Stimulated activated CD8-positive, alpha-beta memory T cell treated with anti-CD3 and anti-CD28 coated beads, Interleukin-15, amount 100 ng/mL, for 4 hours (primary cell): ENCODE results near the gene WASHC2C.
"Not testable (repeated sequence)": the region's sequence is repeated elsewhere in the genome, so short reads cannot be mapped to it uniquely, and the experiment has no call there.

ENCODE experiments used
- DNase-seq, 2 donors: peaks; one replicate each; pipeline ENCODE4 v3.0.0-alpha.2; 2020; ENCODE audit warnings: low read depth in 2 of 2

The WASHC2C gene

DNA sequence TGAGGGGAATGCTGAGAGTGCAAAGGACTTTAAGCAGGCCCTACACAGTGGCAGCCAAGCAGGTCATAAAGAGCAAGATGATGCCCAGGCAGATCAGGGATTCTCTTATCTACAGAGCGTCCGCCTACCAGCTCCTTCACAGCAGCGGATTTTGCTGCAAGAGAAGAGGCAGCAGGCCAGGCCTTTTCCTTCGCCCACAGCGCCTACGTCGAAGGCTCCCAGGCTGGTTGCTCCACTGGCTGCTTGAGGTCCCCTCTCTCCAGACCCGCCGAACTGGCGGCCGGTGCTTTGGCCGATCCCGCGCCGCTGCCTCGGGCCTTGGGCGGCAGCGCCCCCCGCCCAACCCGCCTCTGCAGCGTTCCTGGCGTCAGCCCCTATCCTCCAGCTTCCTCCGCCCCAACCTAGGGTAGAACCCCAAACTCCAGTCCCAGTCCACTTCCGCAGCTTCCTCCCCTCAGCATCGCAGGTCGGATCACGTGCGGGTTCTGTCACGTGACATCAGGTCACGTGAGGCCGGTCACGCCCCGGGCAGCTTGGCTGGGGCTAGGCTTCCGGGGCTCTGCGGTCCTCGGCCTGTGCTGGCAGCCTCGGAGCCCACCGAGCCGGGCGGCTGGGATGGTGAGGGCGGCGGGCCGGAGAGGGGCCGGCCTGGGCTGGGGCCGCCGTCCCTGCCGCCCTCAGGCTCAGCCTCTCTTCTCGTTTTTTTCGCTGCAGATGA is at the start of gene WASHC2C:
Gene WASHC2C, plus strand, starts transcription at position 564 of the 718 bp plus-strand sequence. Its CDS starts 52 bp downstream, at position 616.
- DNase-seq, result peak; percentile 83 to 90

DNA sequence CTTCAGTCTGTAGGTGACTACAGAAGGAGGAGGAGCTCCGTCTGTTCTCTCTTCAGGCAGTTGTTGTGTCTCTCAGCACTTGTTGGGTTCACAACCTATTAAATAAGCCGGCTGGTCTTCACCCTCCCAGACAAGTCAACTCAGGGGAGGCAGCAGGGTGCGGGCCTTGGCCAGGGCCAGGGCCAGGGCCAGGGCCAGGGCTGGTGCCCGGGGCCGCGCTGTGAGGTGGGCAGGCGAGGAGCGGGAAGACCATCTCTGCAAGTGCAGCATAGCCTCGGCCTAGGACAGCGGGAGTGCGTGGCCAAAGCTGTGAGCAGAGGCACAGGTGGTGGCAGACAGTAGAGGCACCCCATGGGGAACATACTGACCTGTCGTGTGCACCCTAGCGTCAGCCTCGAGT is 48.6 kb upstream of the WASHC2C start:
- not testable (repeated sequence) for DNase-seq

- DNase-seq, result not testable (repeated sequence)
These were observed 16.8 kb upstream of the WASHC2C start for GRCh38 chr10:45710200-45710796.

DNA sequence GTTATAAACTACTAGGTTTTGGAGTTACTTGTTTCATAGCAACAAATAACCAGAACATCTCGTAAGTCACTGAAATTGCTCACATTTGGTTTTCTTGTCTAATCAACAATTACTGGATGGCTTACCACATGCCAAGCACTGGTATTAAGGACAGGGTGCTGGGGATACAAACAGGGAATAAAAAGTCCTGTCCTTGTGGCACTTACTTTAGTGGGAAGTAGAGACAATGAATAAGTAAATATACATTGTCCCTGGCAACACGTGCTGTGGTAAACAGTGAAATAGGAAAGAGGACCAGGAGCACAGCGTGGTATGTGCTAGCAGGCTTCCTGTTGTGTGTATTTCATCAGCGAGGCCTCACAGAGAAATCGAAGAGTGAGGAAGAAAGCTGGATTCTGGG is 15.8 kb upstream of the WASHC2C start:
- DNase-seq, result not testable (repeated sequence)

DNA sequence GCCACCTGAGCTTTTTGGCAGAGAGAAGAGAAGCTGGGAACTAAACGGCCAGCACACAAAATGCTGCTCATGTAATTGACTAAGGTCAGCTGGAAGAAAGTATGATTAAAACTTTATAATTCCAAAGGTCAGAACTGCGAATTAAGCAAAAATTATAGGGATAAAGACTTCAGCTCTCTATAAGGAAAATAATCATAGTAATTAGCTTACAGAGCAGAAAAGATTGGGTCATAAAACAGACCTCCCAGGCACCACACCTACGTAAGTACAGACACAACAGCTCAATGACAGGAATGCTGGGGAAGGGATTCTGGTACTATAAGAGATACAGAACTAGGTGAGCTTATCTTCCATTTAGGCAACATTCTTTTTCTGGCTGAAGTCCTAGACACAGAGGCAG is 10.0 kb upstream of the WASHC2C start:
- not testable (repeated sequence) for DNase-seq

- DNase-seq, result not testable (repeated sequence)
These were observed 9.4 kb upstream of the WASHC2C start for GRCh38 chr10:45717642-45718041.

GRCh38 chr10:45721503-45721902 is 5.6 kb upstream of the WASHC2C start:
- DNase-seq, result not testable (repeated sequence)

DNA sequence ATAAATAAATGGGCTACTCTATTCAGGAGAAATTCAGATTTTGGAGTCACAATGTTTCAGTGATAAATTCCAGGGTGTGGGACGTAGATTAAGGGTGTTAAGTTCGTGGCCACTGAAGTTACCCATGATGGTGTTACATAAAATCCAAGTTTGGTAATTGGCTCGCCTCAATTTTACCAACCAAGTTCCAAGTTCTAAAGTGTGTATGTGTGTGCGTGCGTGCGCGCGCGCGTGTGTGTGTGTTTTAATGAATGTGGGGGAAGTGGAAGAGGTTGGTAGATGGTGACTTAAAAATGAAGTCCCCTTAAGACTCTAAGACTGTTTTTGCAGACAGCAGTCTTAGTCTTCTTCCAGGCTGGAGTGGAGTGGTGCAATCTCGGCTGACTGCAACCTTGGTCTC is 3.2 kb upstream of the WASHC2C start:
- not testable (repeated sequence) for DNase-seq

DNA sequence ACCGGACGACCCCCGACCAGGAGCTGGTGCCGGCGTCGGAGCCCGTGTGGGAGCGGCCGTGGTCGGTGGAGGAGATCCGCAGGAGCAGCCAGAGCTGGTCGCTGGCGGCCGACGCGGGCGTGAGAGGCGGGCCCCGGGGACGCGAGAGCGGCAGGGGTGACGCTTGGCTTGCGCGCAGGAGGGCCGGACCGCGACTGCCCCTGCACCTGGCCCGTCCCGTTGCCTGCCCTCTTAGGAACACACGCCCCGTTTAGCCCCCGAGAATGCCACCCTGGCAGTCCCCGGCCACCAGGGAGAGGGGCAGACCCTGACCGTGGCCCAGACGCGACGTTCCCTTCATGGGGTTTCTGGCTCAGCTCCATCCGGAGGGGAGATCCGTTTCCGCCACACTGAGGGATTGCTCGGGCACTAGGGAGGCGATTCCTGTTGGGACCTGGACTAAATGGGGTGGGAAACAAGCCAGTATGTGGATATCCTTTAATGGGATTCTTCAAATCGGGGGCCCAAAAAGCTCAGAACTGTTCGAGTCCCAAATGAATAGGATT is 427 bp downstream of the WASHC2C start:
- DNase-seq, result not testable (repeated sequence)

- DNase-seq, result not testable (repeated sequence)
These were observed 7.4 kb downstream of the WASHC2C start for GRCh38 chr10:45734449-45734848.

DNA sequence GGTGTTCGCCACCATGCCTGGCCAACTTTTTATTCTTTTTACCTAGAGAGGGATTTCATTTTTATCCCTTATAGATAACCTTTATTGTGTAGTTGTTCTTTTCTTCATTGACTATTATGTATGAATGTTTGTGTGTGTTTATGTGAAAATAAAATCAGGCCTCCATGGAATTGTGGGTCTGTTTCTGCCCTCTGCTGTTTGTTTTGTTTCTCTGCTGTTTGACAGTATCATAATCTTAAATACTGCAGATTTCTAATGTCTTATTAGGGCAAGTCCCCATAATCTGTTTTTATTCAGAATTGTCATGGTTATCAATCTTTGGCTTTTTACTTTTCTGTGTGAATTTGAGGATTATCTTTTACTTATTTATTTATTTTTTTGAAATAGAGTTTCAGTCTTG is 7.8 kb downstream of the WASHC2C start:
- not testable (repeated sequence) for DNase-seq

DNA sequence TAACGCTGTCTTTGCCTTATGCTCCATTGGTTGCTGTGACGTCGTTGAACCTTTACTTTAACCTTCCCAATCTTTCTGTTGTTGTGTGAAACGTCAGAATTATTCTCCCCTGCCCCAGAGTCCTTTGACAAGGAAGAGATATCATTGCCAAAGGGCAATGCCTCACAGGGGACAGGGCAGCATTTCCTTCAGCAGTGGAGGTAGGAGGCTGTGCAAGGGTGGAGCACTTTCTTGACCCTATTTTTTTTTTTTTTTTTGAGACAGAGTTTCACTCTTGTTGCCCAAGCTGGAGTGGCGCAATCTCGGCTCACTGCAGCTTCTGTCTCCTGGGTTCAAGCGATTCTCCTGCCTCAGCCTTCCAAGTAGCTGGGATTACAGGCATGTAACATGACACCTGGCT is 14.5 kb downstream of the WASHC2C start:
- not testable (repeated sequence) for DNase-seq

DNA sequence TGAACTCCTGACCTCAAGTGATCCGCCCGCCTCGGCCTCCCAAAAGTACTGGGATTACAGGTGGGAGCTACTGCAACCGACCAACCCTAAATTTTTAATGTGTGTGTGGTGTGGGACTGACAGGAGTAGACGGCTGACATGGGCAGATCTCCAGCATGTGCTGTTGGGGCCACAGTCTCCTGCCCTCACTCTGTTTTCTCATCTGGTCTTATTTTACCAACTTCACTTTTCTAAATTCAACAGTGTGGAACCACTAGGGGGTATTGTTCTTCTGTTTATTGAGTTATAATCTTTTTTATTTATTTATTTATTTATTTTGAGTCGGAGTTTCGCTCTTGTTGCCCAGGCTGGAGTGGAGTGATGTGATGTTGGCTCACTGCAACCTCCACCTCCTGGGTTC is 14.9 kb downstream of the WASHC2C start:
- not testable (repeated sequence) for DNase-seq

GRCh38 chr10:45751141-45751540 is 24.1 kb downstream of the WASHC2C start:
- not testable (repeated sequence) for DNase-seq

GRCh38 chr10:45752210-45752609 is 25.1 kb downstream of the WASHC2C start:
- not testable (repeated sequence) for DNase-seq

DNA sequence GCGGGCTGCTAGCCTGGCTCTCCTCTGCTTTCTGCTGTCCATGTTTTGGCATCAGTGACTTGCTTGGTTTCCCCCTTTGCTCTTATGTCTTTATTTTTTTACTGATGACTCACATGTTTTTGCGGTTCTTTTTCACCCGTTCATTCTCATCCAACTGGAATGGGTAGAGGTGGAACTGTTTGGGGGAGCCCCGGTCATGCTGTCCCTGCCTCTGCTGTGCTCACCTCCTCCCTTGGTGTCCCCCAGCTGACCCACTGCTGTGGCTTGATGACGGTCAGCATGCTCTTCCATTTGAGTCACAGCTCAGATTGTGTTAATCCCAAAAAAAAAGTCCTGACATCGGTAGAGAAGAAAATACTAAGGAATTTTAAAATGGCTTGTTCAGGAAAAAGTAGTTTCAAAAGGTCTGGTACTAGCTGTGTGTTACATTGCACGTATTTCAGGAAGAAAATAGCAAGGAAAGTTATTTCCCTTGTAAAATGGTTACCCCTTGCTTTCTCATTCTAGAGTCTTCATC is 27.0 kb downstream of the WASHC2C start:
- DNase-seq, result not testable (repeated sequence)

DNA sequence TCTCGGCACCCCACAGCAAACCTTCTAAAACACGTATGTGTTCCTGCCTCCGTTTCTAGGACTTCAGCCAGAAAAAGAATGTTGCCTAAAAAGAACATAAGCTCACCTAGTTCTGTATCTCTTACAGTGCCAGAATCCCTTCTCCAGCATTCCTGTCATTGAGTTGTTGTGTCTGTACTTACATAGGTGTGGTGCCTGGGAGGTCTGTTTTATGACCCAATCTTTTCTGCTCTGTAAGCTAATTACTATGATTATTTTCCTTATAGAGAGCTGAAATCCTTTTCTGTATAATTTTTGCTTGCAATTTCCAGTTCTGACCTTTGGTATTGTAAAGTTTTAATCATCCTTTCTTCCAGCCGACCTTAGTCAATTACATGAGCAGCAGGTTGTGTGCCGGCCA is 28.0 kb downstream of the WASHC2C start:
- not testable (repeated sequence) for DNase-seq

DNA sequence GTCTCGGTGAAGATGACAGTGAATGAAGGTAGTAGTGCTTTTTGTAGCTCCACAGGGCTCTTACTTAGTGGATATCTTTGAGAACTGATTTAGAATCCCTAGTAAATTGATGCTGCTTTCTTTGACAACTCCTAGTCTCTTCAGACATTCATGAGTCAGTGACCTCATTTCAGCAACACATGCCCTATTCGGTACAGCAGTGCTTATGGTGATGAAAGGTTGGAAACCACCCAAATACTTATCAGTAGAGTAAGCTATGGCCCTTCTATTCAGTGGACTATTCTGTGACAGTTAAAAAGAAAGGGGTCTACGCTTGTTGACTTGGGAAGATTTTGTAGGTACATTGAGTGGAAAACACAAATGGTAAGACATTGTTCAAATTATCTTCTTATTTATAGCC is 29.0 kb downstream of the WASHC2C start:
- DNase-seq, result not testable (repeated sequence)

DNA sequence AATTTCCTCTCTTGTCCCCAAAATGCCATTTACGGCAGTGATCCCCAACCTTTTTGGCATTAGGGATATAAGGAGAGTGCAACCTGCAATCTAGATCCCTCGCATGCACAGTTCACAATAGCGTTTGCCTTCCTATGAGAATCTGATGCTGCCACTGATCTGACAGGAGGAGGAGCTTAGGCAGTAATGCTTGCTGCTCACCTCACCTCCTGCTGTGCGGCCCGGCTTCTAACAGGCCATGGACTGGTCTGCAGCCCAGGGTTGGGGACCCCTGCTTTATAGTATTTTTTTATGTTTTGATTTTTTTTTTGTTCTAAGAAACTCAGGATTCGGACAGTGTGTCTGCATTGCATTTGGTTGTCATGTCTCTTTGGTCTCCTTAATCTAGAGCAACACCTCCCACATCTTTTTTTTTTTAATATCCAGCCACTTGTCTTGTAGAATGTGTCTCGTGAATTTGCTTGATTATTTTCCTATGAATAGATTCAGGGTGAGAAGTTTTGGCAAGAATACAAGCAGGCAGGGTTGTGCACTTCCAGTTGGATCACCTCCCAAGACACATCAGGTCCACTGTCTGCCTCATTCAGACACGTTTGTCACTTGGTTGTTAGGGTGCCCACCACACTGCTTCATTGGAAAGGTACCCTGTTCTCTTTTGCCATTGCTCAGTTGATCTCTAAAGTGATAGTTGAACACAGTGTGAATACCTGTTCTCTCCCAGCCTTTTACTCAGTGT is 30.8 kb downstream of the WASHC2C start:
- not testable (repeated sequence) for DNase-seq

- not testable (repeated sequence) for DNase-seq
These were observed 34.6 kb downstream of the WASHC2C start for GRCh38 chr10:45761622-45762021.

GRCh38 chr10:45763037-45763436 is 36.0 kb downstream of the WASHC2C start:
- DNase-seq, result not testable (repeated sequence)

DNA sequence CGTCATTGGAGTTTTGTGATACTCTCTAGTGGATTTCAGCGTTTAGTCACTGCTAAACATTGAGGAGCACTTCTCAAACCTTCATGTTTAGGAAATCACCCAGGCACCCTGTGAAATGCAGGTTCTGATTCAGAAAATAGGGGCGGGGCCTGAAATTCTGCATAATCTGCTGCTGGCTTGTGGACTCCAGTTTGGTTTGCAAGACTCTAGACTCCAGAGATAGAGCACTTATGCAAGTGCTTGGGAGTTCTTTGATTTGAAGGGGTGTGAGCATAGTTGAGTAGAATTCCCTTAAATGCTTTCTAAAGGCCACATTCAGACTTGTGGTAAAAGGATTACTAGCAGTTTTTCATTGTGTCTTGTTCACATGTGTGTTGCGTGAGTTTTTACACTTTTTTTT is 41.3 kb downstream of the WASHC2C start:
- not testable (repeated sequence) for DNase-seq
